Endodermal cell (in vitro differentiated cells): ENCODE data around the gene LRRFIP1. TPM values are rescaled to one million over a fixed set of nuclear protein-coding genes. Genes with fewer than 3 reads are reported as not detected.

Experiments
- DNase-seq: peaks from one replicate; pipeline ENCODE4 v3.0.0-alpha.2; 2017
- H3K27ac ChIP-seq: 2 replicates; pipeline ENCODE4 v1.5.1; 2013; ENCODE audit warnings: mild to moderate bottlenecking, low read depth, low read length, moderate library complexity
- H3K27me3 ChIP-seq: 2 replicates; pipeline ENCODE4 v1.6.1; 2013; ENCODE audit warnings: mild to moderate bottlenecking, low read length, moderate library complexity; ENCODE audit not compliant: insufficient read depth, control insufficient read depth, poor library complexity, severe bottlenecking
- H3K36me3 ChIP-seq: 2 replicates; pipeline ENCODE4 v1.7.0; 2013; ENCODE audit warnings: mild to moderate bottlenecking, low read length, moderate library complexity; ENCODE audit not compliant: control insufficient read depth, insufficient read depth
- H3K4me1 ChIP-seq: one replicate; pipeline ENCODE4 v1.7.0; 2013; ENCODE audit warnings: low read length; ENCODE audit not compliant: control insufficient read depth, insufficient read depth
- H3K4me3 ChIP-seq: 2 replicates; pipeline ENCODE4 v1.5.1; 2013; ENCODE audit warnings: mild to moderate bottlenecking, low read length, moderate library complexity
- H3K9ac ChIP-seq: 2 replicates; pipeline ENCODE4 v1.6.1; 2013; ENCODE audit warnings: mild to moderate bottlenecking, low read length, moderate library complexity; ENCODE audit not compliant: poor library complexity, severe bottlenecking; ENCODE audit errors: extremely low read depth
- H3K9me3 ChIP-seq: 2 replicates; pipeline ENCODE4 v1.6.1; 2013; ENCODE audit warnings: mild to moderate bottlenecking, low read length, moderate library complexity; ENCODE audit not compliant: control insufficient read depth
- H3K27ac Mint-ChIP-seq: 2 replicates; pipeline ENCODE4 v1.8.0; 2020; ENCODE audit warnings: mixed read lengths
- H3K27me3 Mint-ChIP-seq: 2 replicates; pipeline ENCODE4 v1.8.0; 2021; ENCODE audit warnings: mild to moderate bottlenecking, mixed read lengths; ENCODE audit not compliant: insufficient read depth
- H3K36me3 Mint-ChIP-seq: 2 replicates; pipeline ENCODE4 v1.8.0; 2020; ENCODE audit warnings: low read depth, mixed read lengths
- H3K4me1 Mint-ChIP-seq: 2 replicates; pipeline ENCODE4 v1.8.0; 2020; ENCODE audit warnings: mixed read lengths
- H3K4me3 Mint-ChIP-seq: 2 replicates; pipeline ENCODE4 v1.8.0; 2020; ENCODE audit warnings: mild to moderate bottlenecking, moderate library complexity, mixed read lengths
- H3K9me3 Mint-ChIP-seq: 2 replicates; pipeline ENCODE4 v1.8.0; 2020; ENCODE audit warnings: mild to moderate bottlenecking, mixed read lengths
- WGBS, 2 experiments: methylation state at CpG; one replicate each; pipeline versions ENCODE4 v1.1.5 to v1.1.7; 2013; ENCODE audit warnings: missing lambda C conversion rate in 2 of 2, mixed read lengths in 1 of 2; ENCODE audit not compliant: insufficient coverage in 1 of 2, insufficient read length in 1 of 2; 5-methylcytosine and 5-hydroxymethylcytosine counted together
- total RNA-seq, 2 donors: library from RNA; stranded (reverse); fragmentation: NEBNext Ultra II Directional in 1 of 2; extraction: Animal tissue kit (Norgen Biotek cat#: 25700) in 1 of 2; gene quantifications; 2 replicates in 1 of 2; 3 replicates in 1 of 2; pipeline ENCODE4 v1.2.1, GENCODE V29; 2021
- TF ChIP-seq, protein P1 (sequence below): fragments of 200-600 bp; sonication (generic); conservative IDR thresholded peaks from 2 replicates; pipeline ENCODE4 v1.5.0; 2021; ENCODE audit warnings: antibody characterized with exemption, mild to moderate bottlenecking

The LRRFIP1 gene
- total RNA-seq, 2 donors from 2014 or later: 102 to 132 TPM

DNA sequence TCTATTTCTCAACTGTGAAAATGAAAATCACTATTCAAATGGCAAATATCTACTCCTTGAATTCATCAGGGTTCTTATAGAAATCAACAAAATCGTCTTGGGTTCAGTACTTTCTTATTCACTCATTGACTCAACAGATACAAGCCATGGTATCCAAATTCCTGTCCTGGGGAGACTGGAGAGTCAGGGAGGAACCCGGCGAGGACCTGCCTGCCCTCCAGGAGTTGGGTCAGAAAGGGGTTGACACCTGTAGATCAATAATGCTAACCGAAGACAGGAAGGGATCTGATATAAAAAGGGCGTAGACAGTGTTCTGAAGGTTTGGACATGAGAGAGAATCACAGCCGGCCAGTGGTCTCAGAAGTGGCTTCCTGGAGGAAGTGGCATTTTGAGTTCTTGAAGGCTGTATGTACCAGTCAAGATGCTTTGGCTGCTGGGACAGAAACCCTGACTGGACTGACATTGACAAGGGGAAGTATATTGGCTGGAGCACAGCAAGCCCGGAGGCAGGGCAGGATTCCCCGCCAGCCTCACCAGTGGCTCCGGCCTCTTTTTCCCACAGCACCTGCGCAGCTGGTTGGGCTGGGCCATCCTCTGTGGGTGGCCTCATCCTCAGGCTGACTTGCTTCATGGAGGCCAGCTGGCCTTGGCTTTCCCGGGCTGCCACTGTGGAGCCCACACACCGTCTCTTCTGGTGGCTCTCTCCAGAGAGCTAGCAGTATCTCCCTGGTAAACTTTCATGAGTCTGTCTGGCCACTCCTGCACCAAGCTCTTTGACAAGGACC is 3.0 kb downstream of the LRRFIP1 start:
- Histone ChIP-seq H3K36me3 (peaks cover 68% of the 10 kb centered on the region), H3K9me3 (peaks cover 26% of the 10 kb centered on the region), H3K27me3 (no peaks in the 10 kb centered on the region), H3K9ac (no peak overlapping the region), H3K4me1 (peaks cover 6% of the 10 kb centered on the region), H3K4me3 (peak overlapping the region; percentile 71), H3K27ac (no peak overlapping the region)
- Mint-ChIP-seq H3K27ac (peak overlapping the region; percentile 79), H3K27me3 (peaks cover 13% of the 10 kb centered on the region), H3K36me3 (peaks cover 53% of the 10 kb centered on the region), H3K4me3 (peak overlapping the region; percentile 77), H3K4me1 (peaks cover 45% of the 10 kb centered on the region), H3K9me3 (peaks cover 16% of the 10 kb centered on the region)
- peak; percentile 52 for DNase-seq
- TF ChIP-seq, protein P1, sequence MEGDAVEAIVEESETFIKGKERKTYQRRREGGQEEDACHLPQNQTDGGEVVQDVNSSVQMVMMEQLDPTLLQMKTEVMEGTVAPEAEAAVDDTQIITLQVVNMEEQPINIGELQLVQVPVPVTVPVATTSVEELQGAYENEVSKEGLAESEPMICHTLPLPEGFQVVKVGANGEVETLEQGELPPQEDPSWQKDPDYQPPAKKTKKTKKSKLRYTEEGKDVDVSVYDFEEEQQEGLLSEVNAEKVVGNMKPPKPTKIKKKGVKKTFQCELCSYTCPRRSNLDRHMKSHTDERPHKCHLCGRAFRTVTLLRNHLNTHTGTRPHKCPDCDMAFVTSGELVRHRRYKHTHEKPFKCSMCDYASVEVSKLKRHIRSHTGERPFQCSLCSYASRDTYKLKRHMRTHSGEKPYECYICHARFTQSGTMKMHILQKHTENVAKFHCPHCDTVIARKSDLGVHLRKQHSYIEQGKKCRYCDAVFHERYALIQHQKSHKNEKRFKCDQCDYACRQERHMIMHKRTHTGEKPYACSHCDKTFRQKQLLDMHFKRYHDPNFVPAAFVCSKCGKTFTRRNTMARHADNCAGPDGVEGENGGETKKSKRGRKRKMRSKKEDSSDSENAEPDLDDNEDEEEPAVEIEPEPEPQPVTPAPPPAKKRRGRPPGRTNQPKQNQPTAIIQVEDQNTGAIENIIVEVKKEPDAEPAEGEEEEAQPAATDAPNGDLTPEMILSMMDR: no peak
- 94 to 97% methylated on average over 10 to 12 of the region's 12 CpGs for WGBS, 2 experiments

DNA sequence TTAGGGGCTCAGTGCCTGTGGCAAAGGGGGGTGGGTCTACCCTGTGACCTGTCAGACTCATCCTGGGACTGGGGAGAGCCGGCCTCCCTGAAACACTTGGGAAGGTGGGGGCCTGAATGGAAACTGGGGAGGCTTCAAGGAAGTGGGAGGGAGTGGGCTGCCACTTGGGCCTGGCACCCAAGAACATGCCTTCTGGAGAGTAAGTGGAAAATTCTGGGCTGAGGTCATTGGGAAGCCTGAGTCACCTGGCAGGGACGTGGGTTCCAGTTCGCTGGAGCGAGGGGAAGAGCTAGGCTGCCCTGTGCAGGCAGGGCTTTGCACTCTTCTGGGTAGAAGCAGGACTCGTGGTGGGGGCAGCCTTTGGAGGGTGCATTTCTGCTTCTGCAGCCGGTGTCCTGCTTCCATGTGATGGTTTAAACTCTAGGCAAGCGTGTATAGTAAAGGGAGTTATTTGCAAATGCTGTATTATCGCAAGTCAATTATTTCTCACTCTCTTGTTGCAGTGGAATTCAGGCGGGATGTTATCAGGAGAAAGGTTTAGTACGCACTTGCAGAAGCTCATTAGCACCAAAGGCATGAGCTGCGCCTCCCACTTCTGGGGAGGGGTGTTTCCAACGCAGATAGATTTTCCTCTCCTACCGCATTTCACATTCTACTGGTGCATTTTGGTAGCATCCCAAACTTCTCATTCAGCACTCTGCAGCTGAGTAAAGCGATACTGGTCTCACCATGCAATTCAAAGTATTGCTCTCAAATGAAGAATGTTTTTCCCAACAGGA is 3.8 kb downstream of the LRRFIP1 start:
- TF ChIP-seq, protein P1: no peak
- peak overlapping the region; percentile 77 for H3K4me3 Mint-ChIP-seq
- Histone ChIP-seq H3K36me3 (peaks cover 74% of the 10 kb centered on the region), H3K9ac (no peak overlapping the region), H3K27me3 (no peaks in the 10 kb centered on the region), H3K9me3 (peaks cover 31% of the 10 kb centered on the region), H3K27ac (no peak overlapping the region), H3K4me1 (peaks cover 6% of the 10 kb centered on the region), H3K4me3 (peak overlapping the region; percentile 71)
- WGBS, 2 experiments: 88 to 92% methylated on average over 11 to 14 of the region's 14 CpGs
- peaks cover 37% of the 10 kb centered on the region for H3K4me1 Mint-ChIP-seq
- peaks cover 58% of the 10 kb centered on the region for H3K36me3 Mint-ChIP-seq
- H3K27ac Mint-ChIP-seq: peak overlapping the region; percentile 79
- no peak for DNase-seq
- peaks cover 22% of the 10 kb centered on the region for H3K9me3 Mint-ChIP-seq
- peaks cover 5% of the 10 kb centered on the region for H3K27me3 Mint-ChIP-seq

DNA sequence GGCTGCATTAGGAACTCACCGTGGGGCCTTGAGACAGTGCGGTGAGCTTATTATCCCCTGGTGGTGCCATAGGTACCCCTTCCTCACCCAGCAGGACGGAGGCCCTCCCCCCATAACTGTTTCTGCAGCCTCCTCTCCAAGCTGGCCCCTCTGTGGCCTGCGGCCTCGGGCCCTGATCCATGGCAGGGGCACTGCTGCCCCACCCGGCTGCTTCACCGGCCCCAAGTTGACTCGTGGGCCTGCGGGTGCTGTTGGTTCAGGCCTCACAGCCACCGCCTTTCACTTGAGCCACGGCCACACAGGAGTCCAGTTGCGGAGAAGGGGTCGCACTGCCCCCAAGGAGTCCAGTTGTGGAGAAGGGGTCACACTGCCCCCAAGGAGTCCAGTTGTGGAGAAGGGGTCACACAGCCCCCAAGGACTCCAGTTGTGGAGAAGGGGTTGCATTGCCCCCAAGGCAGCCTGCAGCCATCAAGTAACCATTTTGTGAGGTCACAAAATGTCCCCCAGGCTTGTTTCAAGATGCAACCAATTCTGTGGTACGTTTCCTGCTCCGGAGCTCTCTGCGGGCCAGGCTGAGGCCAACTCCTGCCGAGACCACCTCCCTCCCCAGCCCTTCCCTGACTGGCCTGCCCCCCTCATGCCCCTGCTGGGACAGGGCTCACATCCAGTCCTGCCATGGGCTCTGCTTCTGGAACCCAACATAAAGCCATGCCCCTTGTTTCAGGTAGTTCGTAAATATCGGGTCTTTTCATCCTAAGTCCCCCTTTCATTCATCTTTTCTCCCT is 4.6 kb downstream of the LRRFIP1 start:
- Mint-ChIP-seq H3K4me1 (peaks cover 31% of the 10 kb centered on the region), H3K4me3 (no peak overlapping the region), H3K27ac (no peak overlapping the region), H3K27me3 (no peaks in the 10 kb centered on the region), H3K36me3 (peaks cover 65% of the 10 kb centered on the region), H3K9me3 (peaks cover 30% of the 10 kb centered on the region)
- Histone ChIP-seq H3K27me3 (no peaks in the 10 kb centered on the region), H3K9me3 (peaks cover 38% of the 10 kb centered on the region), H3K27ac (no peak overlapping the region), H3K4me1 (peaks cover 6% of the 10 kb centered on the region), H3K4me3 (peak overlapping the region; percentile 71), H3K36me3 (peaks cover 82% of the 10 kb centered on the region), H3K9ac (no peak overlapping the region)
- no peak for DNase-seq
- TF ChIP-seq, protein P1: no peak
- 94 to 98% methylated on average over 10 to 19 of the region's 19 CpGs for WGBS, 2 experiments
